NCI-H524 (cell line): ENCODE results near the gene PIGH.
"Not testable (repeated sequence)": the region's sequence is repeated elsewhere in the genome, so short reads cannot be mapped to it uniquely, and the experiment has no call there.

ENCODE experiments used
- DNase-seq, 2 experiments: peaks; one replicate each; lab custom pipeline; 2025; lab: John Stamatoyannopoulos, UW

Gene PIGH

GRCh38 chr14:67599698-67600561 is at the start of gene PIGH:
PIGH (minus strand) TSS chr14:67600268; CDS start chr14:67600203, 65 bp downstream.
- peak; percentile 87 to 92 for DNase-seq

DNA sequence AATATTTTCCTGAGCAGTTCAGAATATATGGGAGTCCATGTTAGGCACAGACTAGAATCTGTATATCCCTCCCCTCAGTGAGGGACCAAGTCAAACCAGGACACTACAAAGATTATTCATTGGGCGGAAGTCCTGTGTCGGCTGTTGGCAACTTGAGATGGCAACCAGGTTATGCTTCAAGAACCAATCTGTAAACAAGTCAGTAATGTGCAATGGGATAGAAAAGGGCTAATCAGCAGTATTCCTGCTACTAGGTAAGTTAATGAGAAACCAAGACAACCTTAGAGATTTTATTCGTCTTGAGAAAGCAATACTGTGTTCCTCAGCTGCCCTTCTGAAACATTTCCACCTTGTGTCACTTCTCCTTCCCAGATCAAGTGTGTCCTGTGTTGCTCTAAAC is 46.1 kb upstream of the PIGH start:
- DNase-seq: no peak

- DNase-seq: no peak
Observed at GRCh38 chr14:67645414-67645813, 45.3 kb upstream of the PIGH start.

DNA sequence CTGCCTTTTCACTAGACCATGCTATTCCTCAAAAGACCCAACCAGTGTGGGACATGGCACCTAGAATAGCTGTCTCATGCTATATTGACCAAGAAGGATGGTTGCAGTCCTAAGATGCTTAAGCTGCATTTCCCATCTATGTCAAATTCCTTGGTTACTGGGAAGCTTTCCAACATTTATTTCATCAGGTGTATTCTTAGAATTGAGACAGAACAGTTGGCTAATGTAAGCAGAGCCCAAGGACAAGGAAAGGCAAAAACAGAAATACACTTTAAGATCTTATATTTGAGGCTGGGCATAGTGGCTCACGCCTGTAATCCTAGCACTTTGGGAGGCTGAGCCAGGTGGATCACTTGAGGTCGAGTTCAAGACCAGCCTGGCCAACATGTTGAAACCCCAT is 44.4 kb upstream of the PIGH start:
- DNase-seq: no peak

GRCh38 chr14:67643713-67644112 is 43.6 kb upstream of the PIGH start:
- DNase-seq: no peak

GRCh38 chr14:67641902-67642749 is 42.1 kb upstream of the PIGH start:
- no peak for DNase-seq

GRCh38 chr14:67641480-67641879 is 41.4 kb upstream of the PIGH start:
- no peak for DNase-seq

- DNase-seq: no peak
Observed at GRCh38 chr14:67638642-67639041, 38.6 kb upstream of the PIGH start.

GRCh38 chr14:67636361-67636919 is 36.4 kb upstream of the PIGH start:
- peak in 1 of 2 experiments; percentile 62 for DNase-seq

DNA sequence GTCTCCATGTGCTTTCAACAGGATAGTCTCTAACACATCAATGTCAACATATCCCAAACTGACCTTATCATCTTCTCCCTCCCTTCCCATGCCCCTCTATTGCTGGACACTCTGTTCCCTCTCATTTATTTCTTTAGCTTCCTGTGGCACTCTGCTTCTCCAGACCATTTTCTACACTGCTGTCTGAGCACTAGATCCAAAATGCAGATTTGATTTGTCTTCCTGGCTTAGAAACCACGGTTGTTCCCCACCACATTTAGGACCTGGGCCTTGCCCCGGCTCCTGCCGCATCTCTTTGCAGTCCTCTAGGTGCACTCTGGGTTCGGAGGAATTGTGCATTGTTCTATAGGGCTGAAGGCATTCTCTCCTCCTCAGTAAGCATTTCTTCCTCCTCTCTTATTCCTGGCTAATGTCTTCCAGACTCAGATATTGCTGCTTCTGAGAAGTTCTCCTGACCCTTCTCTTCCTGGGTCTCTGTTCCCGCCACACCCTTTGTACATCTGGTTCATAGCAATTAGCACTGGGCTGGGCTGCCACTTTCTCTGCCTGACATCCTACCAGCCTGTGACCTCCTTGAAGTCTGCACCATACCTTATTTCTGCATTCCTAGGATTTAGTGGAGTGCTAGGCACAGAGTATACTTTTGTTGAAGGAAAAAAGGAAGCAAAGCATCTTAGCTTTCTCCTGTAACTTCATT is 33.5 kb upstream of the PIGH start:
- no peak for DNase-seq

DNA sequence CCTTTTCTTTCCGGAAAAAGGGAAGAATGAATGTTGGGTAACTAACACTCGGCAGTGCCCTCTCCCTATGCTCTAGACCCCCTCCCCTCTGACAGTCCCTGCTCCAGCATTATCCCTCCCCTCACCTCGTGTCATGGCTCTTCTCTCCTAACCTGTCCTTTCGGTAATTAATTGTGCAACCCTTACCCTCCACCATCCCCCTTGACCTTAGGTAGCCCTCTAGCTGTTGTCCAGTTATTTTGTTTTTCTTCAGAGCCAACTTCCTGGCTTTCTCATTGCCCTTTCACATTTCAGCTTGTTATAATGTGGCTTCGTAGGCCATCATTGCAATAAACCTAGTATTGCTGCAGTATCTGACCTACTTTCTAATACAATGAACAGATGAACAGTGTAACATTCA is 30.9 kb upstream of the PIGH start:
- DNase-seq: no peak

DNA sequence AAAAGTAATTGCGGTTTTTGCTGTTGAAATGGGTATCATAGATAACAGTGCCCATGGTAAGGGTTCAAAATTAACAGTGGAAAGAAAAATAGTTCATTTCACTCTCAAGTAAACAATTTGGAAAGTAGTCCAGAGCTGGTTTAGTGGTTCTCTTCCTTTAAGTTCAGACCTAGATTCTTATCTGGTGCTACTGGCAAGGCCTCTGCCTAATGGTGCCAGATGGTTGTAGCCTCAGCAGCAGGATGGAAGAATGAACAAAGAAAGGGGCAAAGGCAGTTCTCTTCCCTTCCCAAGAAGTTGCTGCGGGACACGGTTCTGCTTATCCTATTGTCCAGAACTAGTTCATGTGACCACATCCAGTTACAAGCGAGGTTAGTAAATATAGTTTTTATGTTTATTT is 30.1 kb upstream of the PIGH start:
- no peak for DNase-seq

DNA sequence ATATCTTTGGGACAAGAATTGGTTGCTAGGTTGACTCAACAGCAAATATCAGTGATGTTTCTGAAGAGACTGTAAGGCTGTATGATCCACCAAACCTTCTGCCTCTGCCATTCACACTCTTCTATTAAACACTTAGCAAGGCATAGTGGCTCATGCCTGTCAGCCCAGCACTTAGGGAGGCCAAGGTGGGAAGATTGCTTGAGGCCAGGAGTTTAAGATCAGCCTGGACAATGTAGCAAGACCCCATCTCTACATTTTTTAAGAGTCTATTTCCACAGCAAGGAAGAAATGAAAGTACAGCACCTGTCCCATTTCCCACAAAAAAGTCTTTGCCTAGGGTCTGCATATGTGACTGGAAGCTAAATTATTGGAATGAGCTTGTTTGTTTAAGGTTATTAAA is 27.5 kb upstream of the PIGH start:
- no peak for DNase-seq

- not testable (repeated sequence) for DNase-seq
Observed at GRCh38 chr14:67626131-67626530, 26.1 kb upstream of the PIGH start.

GRCh38 chr14:67623114-67623513 is 23.0 kb upstream of the PIGH start:
- no peak for DNase-seq

- DNase-seq: no peak
Observed at GRCh38 chr14:67622675-67623074, 22.6 kb upstream of the PIGH start.

GRCh38 chr14:67620217-67620785 is 20.2 kb upstream of the PIGH start:
- peak; percentile 38 to 70 for DNase-seq

GRCh38 chr14:67619446-67620216 is 19.6 kb upstream of the PIGH start, which contains the start of gene ARG2:
ARG2 (plus strand) TSS chr14:67619920; CDS start chr14:67619978, 58 bp downstream.
- DNase-seq: peak; percentile 91 to 96

DNA sequence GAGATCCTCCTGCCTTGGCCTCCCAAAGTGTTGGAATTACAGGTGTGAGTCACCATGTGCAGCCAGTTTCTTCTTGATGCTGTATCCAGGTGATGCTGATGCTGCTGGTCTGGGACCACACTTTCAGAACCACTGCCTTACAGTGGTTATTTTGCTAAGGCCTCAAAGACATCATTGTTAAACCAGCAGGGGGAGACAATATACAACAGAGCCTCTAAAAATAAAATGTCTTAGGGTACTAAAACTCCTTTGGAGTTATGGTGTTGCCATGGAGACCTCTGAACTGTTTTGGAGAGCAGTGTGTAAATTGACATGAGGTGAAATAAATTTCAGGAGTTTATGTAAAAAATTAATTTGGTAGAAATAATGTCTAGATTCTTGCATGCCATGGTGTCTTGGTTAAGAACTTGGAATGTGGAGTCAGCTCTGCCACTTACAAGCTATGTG is 18.6 kb upstream of the PIGH start:
- DNase-seq: peak; percentile 67 to 86

- no peak for DNase-seq
Observed at GRCh38 chr14:67610491-67610890, 10.4 kb upstream of the PIGH start.
